LNCaP clone FGC (cell line): ENCODE results near the gene MACROD1.

Experiments used
- DNase-seq: peaks from one replicate; pipeline ENCODE4 v3.0.0-alpha.2; 2011; ENCODE audit warnings: low read depth
- H3K4me3 ChIP-seq: 2 replicates; pipeline ENCODE4 v1.5.1; 2011; ENCODE audit warnings: mild to moderate bottlenecking, low read depth, low read length, control low read depth
- TF ChIP-seq, protein P1 (sequence below): IDR thresholded peaks from 2 replicates; pipeline ENCODE4 v1.5.1; 2012; ENCODE audit warnings: mild to moderate bottlenecking; ENCODE audit not compliant: control insufficient read depth, insufficient read depth; ENCODE audit errors: extremely low read depth

Gene MACROD1

DNA sequence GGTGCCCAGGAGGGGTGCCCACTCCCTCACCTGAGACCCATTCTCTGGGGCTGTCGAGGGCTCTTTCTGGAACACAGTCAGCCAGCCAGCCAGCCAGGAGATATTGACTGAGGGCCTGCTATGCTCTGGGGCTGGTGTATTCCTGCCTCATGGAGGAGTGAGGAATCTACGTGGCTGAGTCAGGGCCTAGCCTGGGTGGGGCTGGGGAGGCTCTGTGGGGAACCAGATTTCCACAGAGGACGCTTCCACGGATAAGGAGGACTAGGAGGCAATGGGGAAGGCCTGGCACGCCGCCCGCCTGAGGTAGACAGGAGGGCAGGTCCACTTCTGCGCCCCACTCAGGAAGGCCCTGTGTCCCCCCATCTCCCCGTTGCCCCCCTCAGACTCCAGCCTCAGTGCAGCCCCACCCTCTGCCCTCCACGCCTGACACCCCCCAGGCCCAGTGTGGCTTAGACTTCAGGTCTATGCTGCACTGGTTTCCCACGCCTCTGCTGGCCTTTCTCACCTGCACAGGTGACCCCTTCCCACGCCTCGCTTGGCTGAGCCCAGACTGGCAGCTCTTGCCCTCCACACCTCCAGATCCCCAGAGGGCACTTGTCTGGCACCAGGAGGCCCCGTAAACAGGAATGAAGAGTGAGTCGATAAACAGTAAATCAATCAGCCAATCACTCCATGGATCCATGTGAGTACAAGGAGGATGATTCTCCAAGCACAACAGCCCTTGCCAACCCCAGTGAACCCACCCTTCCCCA lies 37.5 kb downstream of the MACROD1 start:
- no peak overlapping the region for H3K4me3 ChIP-seq
- TF ChIP-seq, protein P1, sequence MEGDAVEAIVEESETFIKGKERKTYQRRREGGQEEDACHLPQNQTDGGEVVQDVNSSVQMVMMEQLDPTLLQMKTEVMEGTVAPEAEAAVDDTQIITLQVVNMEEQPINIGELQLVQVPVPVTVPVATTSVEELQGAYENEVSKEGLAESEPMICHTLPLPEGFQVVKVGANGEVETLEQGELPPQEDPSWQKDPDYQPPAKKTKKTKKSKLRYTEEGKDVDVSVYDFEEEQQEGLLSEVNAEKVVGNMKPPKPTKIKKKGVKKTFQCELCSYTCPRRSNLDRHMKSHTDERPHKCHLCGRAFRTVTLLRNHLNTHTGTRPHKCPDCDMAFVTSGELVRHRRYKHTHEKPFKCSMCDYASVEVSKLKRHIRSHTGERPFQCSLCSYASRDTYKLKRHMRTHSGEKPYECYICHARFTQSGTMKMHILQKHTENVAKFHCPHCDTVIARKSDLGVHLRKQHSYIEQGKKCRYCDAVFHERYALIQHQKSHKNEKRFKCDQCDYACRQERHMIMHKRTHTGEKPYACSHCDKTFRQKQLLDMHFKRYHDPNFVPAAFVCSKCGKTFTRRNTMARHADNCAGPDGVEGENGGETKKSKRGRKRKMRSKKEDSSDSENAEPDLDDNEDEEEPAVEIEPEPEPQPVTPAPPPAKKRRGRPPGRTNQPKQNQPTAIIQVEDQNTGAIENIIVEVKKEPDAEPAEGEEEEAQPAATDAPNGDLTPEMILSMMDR = no peak
- DNase-seq = no peak

DNA sequence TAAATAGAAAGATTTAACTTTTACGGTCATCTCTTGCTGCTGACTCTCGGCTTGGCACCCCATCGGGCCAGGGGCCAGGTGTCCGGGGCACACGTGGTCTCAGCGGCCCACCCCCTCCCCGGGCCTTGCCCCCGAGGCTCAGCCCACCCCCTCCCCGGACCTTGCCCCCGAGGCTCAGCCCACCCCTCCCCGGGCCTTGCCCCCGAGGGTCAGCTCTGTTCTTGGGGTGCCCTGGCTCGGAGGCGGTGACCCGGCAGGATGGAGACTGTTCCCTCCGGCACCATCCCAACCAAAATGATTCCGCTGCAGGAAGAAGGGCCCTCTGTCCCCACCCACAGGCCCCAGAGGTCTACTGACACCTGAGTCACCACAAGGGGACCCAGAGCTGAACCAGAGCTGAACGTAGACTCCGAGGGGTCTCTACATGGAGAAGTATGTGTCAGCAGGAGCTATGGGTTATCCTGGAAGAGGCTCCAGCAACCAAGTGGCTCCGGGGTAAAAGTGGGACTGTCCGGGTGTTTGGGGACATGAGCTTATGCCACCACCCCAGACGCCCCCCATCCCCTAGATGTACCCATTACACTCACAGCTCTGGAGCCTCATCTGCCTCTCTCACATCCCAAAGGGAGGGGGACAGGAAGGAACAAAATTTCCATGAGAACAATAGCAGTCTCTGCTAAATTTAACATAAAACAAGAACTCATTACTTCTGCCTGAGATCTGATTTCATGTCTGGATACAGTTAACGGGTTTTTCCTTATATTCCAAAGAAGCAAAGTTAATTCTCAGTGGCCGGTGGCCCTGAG lies 38.4 kb downstream of the MACROD1 start:
- H3K4me3 ChIP-seq = no peak overlapping the region
- TF ChIP-seq, protein P1 = no peak

DNA sequence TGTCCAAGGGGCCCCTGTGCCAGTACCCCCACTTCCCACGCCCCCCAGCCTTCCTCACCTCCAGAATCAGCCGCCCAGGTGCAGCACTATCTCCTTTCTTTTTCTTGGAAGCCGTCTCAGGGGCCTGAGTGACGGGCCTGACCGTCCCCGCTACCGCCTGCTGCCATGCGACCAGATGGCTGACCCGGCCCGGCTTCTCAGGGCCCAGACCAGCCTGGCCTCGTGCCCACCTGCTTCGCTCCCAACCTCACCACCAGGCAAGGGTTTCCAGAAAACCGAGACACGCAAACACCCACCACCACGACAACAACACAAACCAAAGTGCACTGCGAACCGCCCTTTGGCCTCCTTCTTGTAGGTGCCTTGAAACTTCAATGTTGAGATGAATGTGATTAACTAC lies 39.1 kb downstream of the MACROD1 start:
- no peak overlapping the region for H3K4me3 ChIP-seq
- no peak for DNase-seq
- TF ChIP-seq, protein P1 = no peak

More for the DNA sequence above, 38.4 kb downstream of the MACROD1 start:
- no peak for DNase-seq

- H3K4me3 ChIP-seq = no peak overlapping the region
- DNase-seq = no peak
- TF ChIP-seq, protein P1 = no peak
These were observed 39.5 kb downstream of the MACROD1 start for GRCh38 chr11:64126371-64126770.

GRCh38 chr11:64125676-64126075 lies 40.2 kb downstream of the MACROD1 start:
- DNase-seq = no peak
- H3K4me3 ChIP-seq = no peak overlapping the region
- TF ChIP-seq, protein P1 = no peak

DNA sequence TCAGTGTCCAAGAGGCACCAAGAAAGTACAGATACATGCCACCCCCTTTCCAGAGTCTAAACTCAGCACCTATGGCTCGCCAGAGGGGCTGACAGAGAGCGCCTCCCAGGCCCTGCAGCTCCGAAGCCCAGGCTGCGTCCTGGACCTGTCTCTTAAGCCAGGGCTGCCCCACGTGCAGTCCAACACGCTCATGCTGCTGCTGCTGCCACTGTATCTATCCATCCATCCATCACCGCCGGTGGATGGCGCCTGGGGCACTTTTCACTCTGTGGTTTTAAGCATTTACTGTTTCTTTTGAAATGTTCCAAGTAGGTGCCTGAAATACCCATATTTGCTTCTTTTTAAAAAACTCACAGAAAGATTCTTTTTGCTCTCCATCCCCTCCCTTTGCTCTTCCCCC lies 41.8 kb downstream of the MACROD1 start:
- H3K4me3 ChIP-seq = no peak overlapping the region
- no peak for DNase-seq
- TF ChIP-seq, protein P1 = no peak
